Astrocyte of the spinal cord (primary cell): ENCODE data around the gene KLF15.

ENCODE experiments used
- DNase-seq: peaks from one replicate; pipeline ENCODE4 v3.0.0; 2011; ENCODE audit warnings: low read depth, low spot score
- H3K4me3 ChIP-seq: 2 replicates; pipeline ENCODE4 v1.5.1; 2011; ENCODE audit warnings: low read depth, mild to moderate bottlenecking, low read length, moderate library complexity
- in situ Hi-C: cut with HindIII; loops from 2 replicates; pipeline ENCODE4 v1.10.0; 2017; ENCODE audit warnings: low sequenced_read_pairs
- TF ChIP-seq, protein P1 (sequence below): IDR thresholded peaks from 2 replicates; pipeline ENCODE4 v1.5.1; 2012; ENCODE audit warnings: low read depth, mild to moderate bottlenecking, low read length, inconsistent platforms

Gene KLF15

GRCh38 chr3:126314790-126315658 is 42.2 kb downstream of the KLF15 start:
- in situ Hi-C loops = no loop called here
- TF ChIP-seq, protein P1, sequence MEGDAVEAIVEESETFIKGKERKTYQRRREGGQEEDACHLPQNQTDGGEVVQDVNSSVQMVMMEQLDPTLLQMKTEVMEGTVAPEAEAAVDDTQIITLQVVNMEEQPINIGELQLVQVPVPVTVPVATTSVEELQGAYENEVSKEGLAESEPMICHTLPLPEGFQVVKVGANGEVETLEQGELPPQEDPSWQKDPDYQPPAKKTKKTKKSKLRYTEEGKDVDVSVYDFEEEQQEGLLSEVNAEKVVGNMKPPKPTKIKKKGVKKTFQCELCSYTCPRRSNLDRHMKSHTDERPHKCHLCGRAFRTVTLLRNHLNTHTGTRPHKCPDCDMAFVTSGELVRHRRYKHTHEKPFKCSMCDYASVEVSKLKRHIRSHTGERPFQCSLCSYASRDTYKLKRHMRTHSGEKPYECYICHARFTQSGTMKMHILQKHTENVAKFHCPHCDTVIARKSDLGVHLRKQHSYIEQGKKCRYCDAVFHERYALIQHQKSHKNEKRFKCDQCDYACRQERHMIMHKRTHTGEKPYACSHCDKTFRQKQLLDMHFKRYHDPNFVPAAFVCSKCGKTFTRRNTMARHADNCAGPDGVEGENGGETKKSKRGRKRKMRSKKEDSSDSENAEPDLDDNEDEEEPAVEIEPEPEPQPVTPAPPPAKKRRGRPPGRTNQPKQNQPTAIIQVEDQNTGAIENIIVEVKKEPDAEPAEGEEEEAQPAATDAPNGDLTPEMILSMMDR = no peak
- no peak overlapping the region for H3K4me3 ChIP-seq
- no peak for DNase-seq

DNA sequence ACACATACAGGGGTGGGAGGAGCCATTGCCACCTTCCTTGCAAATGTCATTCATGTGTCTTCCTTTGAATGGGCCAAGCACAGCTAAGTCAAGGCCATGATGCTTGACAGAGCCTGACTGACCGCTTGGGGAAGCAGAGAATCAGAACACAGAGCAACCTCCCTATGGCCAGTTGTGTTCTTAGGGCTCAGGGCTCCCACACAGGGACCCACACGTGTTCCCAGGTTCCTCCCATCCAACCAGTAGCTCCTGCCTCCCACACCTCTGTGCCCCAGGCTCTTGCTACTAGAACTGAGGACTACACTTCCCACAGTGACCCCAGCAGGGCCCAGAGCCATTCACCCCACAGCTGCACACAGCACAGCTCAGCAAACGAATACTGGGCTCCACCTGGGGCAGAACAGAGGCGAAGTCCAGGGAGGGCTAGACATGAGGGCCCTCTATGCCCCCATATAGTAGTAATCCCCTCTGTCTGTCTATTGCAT is 42.9 kb downstream of the KLF15 start:
- in situ Hi-C loops = no loop called here
- TF ChIP-seq, protein P1 = no peak
- H3K4me3 ChIP-seq = no peak overlapping the region
- no peak for DNase-seq

DNA sequence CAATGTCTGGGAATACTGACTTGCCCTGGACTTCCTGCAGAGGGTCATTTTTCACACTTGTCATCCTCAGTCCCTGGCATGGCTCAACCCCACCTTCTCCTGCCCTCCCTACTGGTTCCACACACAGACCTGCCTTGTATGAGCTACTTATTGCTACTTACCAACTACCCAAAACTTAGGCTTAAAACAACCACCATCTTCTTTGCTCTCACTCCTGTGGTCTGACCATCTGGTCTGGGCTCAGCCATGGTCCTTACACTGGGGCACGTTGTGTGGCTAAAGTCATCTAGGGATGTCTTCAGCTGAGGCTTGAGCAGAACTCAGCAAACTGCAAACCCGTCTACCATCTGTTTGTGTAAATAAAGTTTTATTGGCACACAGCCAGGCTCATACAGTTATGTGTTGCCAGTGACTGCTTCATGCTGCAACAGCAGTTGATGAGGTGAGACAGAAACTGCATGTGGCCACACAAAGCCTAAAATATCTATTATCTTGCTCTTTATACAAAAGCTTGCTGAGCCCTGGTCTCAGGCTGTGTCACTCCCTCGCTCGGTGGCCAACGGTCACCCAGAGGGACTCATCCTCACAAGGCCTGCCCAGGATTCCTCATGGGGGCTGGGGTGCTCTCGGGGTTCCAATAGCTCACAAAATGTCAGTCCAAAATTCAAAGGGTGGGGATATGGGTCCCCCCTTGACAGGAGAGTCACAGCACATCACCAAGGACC is 43.5 kb downstream of the KLF15 start:
- DNase-seq = no peak
- in situ Hi-C loops = no loop called here
- no peak overlapping the region for H3K4me3 ChIP-seq
- TF ChIP-seq, protein P1 = no peak

- in situ Hi-C loops = no loop called here
- TF ChIP-seq, protein P1 = no peak
- DNase-seq = no peak
- H3K4me3 ChIP-seq = no peak overlapping the region
Observed at GRCh38 chr3:126313166-126313565, 44.0 kb downstream of the KLF15 start.

- in situ Hi-C loops = no loop called here
Observed at GRCh38 chr3:126312341-126312740, 44.9 kb downstream of the KLF15 start.

DNA sequence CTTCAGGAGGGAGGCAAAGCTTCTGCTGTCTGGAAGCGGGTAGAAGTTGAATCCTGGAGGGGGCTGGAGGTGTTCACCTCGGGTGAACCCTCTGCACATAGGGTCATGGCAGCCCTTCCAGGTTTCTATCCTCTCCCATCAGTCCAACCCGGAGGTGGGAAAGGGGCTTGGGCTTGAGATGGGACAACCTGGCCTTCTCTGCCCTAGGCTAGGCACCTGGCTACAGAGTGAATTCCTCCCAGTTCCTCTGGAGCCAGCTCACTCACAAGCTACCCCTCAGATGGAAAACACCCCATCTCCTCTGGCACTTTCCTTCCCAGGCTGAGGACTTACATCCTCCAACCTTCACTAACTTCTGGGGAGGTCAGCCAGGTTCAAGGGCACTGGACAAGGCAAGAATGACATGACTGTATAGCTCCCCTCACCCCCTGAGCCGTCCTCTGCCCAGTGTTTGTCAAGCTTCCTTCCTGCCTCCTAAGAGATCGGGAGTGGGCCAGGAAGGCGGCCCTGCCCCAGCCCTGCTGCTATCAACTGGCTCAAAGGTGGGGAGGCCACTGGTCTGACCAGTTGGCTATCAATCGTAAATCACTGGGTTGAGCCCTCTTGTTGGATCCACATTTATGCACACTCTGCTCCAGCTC is 45.8 kb downstream of the KLF15 start:
- in situ Hi-C loops = no loop called here
- no peak overlapping the region for H3K4me3 ChIP-seq
- TF ChIP-seq, protein P1 = no peak
- DNase-seq = no peak

More at GRCh38 chr3:126312341-126312740, 44.9 kb downstream of the KLF15 start:
- H3K4me3 ChIP-seq = no peak overlapping the region
- TF ChIP-seq, protein P1 = no peak
- DNase-seq = no peak
